Heart left ventricle (tissue), 13 donors: ENCODE results near the gene ATG9B.

ENCODE experiments used
- CTCF ChIP-seq, 12 donors: fragments of 200-600 bp; sonication (generic) in 4 of 12; IDR thresholded peaks; one replicate each; pipeline versions ENCODE4 v1.5.0 to v1.8.0; 2018 to 2022; ENCODE audit warnings: antibody characterized with exemption in 12 of 12, mild to moderate bottlenecking in 5 of 12
- POLR2A ChIP-seq, 2 donors: fragments of 450-650 bp; IDR thresholded peaks; one replicate each; pipeline ENCODE4 v1.6.1; 2017; ENCODE audit warnings: antibody characterized with exemption in 2 of 2, mild to moderate bottlenecking in 2 of 2, moderate library complexity in 2 of 2
- donor health status: ischemic (EF 13 %, LVEDD 7.1; RV severe dilation, severe dysfunction).
- donor health status: DM: no; HTN: yes; CAD: no.
- donor health status: DM: no; HTN: no; CAD: no.
- donor health status: ischemic (EF 25% LVEDD 6.9; RV normal size, moderate dysfunction).
- donor health status: ischemic (EF 25% LVEDD 5.7; RV mildly dilated, moderate dysfunction).
- donor health status: ischemic (EF 35%, LVEDD 5.7; RV mildly dilated, moderate dysfunction).
- donor health status: nonischemic (EF 11% LVEDD 7.7; RV severe dilation, severe dysfunction).
- donor health status: DM: yes; HTN: yes; CAD: no.
- donor health status: PGD.
- donor health status: ischemic (EF 29% LVEDD 5.4; RV normal size, mild dysfunction).
- donor health status: nonischemic (EF 23%, LVEDD 6.1; RV moderate dilation, normal function).

DNA sequence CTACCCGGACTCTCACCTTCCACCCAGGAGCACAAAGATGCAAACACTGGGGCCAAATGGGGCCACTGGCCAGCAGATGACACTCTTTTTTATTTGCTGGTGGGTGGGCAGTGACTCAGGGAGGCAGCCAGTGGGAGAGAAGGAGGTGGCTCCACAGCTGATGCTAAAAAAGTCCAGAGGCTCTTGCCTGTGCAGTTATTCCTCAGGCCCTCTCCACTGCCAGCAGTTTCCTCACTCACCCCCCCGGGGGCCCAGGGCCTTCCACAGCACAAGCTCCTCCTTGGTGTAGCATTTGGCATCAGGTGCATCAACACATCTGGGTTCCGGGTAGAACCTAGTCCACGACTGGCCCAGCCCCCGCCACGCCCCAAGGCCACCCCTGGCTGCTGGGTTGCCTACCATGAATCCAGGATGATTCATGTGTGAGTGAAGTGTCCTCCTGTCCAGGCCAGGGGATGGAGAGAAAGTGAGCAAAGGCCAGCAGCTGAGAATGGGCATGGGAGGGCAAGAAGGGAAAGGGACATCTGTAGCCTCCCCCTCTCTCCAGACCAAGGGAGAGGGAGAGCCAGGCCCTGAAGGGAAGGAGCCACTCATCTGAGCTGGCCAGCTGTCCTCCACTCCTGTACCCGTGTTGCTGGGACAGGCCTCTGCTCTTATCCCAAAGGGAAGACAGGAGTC is 44.4 kb downstream of the ATG9B start:
- TF ChIP-seq POLR2A (IDR thresholded peaks at IDR 0.05), result no peak
- TF ChIP-seq CTCF (IDR thresholded peaks at IDR 0.05), result no peak
